ENCODE results near the gene CORO2A. TPM values are rescaled to one million over a fixed set of nuclear protein-coding genes. Genes with fewer than 3 reads are reported as not detected.
A peak's percentile ranks its signal among the peaks of the same experiment; 100 is the strongest.

CORO2A gene
- total RNA-seq, 1 experiment from 2014 or later, result 1.7 TPM

- no peaks in the 10 kb centered on the region for H3K79me2 ChIP-seq (ENCODE audit: low read length)
- peak overlapping the region; percentile 83 for H3K27ac ChIP-seq (ENCODE audit: low read length)
- H3K36me3 ChIP-seq (ENCODE audit: insufficient read depth, low read length), result no peaks in the 10 kb centered on the region
- peak overlapping the region; percentile 62 for H3K4me3 ChIP-seq (ENCODE audit: low read length)
- no peaks in the 10 kb centered on the region for H3K27me3 ChIP-seq (ENCODE audit: low read length)
- H3K9ac ChIP-seq (ENCODE audit: low read length), result peak overlapping the region; percentile 73
- H3K9me2 ChIP-seq (replicated peaks; ENCODE audit: insufficient read depth, low read length), result no peaks in the 10 kb centered on the region
- peak; percentile 45 for DNase-seq
- H3K9me3 ChIP-seq (ENCODE audit: low read length), result no peaks in the 10 kb centered on the region
- H2AFZ ChIP-seq (ENCODE audit: low read length), result peak overlapping the region; percentile 89
- peaks cover 38% of the 10 kb centered on the region for H3K4me1 ChIP-seq (ENCODE audit: low read length)
- H3K4me2 ChIP-seq (ENCODE audit: low read depth, low read length, poor library complexity, severe bottlenecking), result peak overlapping the region; percentile 85
- H4K20me1 ChIP-seq (ENCODE audit: insufficient read depth, low read depth, low read length), result no peaks in the 10 kb centered on the region
Observed at GRCh38 chr9:98168153-98168780, 24.2 kb downstream of the CORO2A start.

- no peak for DNase-seq
Observed at GRCh38 chr9:98164912-98165311, 27.5 kb downstream of the CORO2A start.

GRCh38 chr9:98162613-98163012 is 29.8 kb downstream of the CORO2A start:
- DNase-seq, result no peak
- Histone ChIP-seq H3K9me3 (ENCODE audit: low read length) (no peaks in the 10 kb centered on the region), H3K4me3 (ENCODE audit: low read length) (no peak overlapping the region), H3K4me2 (ENCODE audit: low read depth, low read length, poor library complexity, severe bottlenecking) (no peak overlapping the region), H4K20me1 (ENCODE audit: insufficient read depth, low read depth, low read length) (no peaks in the 10 kb centered on the region), H3K27me3 (ENCODE audit: low read length) (no peaks in the 10 kb centered on the region), H3K9me2 (replicated peaks; ENCODE audit: insufficient read depth, low read length) (no peaks in the 10 kb centered on the region), H3K27ac (ENCODE audit: low read length) (no peak overlapping the region), H2AFZ (ENCODE audit: low read length) (no peak overlapping the region), H3K79me2 (ENCODE audit: low read length) (no peaks in the 10 kb centered on the region), H3K36me3 (ENCODE audit: insufficient read depth, low read length) (no peaks in the 10 kb centered on the region), H3K4me1 (ENCODE audit: low read length) (peaks cover 5% of the 10 kb centered on the region), H3K9ac (ENCODE audit: low read length) (no peak overlapping the region)

More at GRCh38 chr9:98164912-98165311, 27.5 kb downstream of the CORO2A start:
- Histone ChIP-seq H3K27me3 (ENCODE audit: low read length) (no peaks in the 10 kb centered on the region), H3K79me2 (ENCODE audit: low read length) (no peaks in the 10 kb centered on the region), H2AFZ (ENCODE audit: low read length) (no peak overlapping the region), H3K9me3 (ENCODE audit: low read length) (no peaks in the 10 kb centered on the region), H3K9me2 (replicated peaks; ENCODE audit: insufficient read depth, low read length) (no peaks in the 10 kb centered on the region), H3K4me2 (ENCODE audit: low read depth, low read length, poor library complexity, severe bottlenecking) (no peak overlapping the region), H3K27ac (ENCODE audit: low read length) (no peak overlapping the region), H4K20me1 (ENCODE audit: insufficient read depth, low read depth, low read length) (no peaks in the 10 kb centered on the region), H3K9ac (ENCODE audit: low read length) (no peak overlapping the region), H3K36me3 (ENCODE audit: insufficient read depth, low read length) (no peaks in the 10 kb centered on the region), H3K4me1 (ENCODE audit: low read length) (peaks cover 28% of the 10 kb centered on the region), H3K4me3 (ENCODE audit: low read length) (no peak overlapping the region)

- no peak overlapping the region for H3K4me2 ChIP-seq (ENCODE audit: low read depth, low read length, poor library complexity, severe bottlenecking)
- no peaks in the 10 kb centered on the region for H3K9me2 ChIP-seq (replicated peaks; ENCODE audit: insufficient read depth, low read length)
- no peak for DNase-seq
- no peaks in the 10 kb centered on the region for H3K9me3 ChIP-seq (ENCODE audit: low read length)
- H3K9ac ChIP-seq (ENCODE audit: low read length), result no peak overlapping the region
- no peak overlapping the region for H3K4me3 ChIP-seq (ENCODE audit: low read length)
- H2AFZ ChIP-seq (ENCODE audit: low read length), result no peak overlapping the region
- no peak overlapping the region for H3K27ac ChIP-seq (ENCODE audit: low read length)
- H3K4me1 ChIP-seq (ENCODE audit: low read length), result peaks cover 5% of the 10 kb centered on the region; the same call in 1 of the 2 replicates
- no peaks in the 10 kb centered on the region for H4K20me1 ChIP-seq (ENCODE audit: insufficient read depth, low read depth, low read length)
- no peaks in the 10 kb centered on the region for H3K27me3 ChIP-seq (ENCODE audit: low read length)
- no peaks in the 10 kb centered on the region for H3K36me3 ChIP-seq (ENCODE audit: insufficient read depth, low read length)
- H3K79me2 ChIP-seq (ENCODE audit: low read length), result no peaks in the 10 kb centered on the region
Observed at GRCh38 chr9:98161851-98162250, 30.6 kb downstream of the CORO2A start.

GRCh38 chr9:98159790-98160189 is 32.6 kb downstream of the CORO2A start:
- no peak overlapping the region for H3K27ac ChIP-seq (ENCODE audit: low read length)
- H3K9me3 ChIP-seq (ENCODE audit: low read length), result no peaks in the 10 kb centered on the region
- H4K20me1 ChIP-seq (ENCODE audit: insufficient read depth, low read depth, low read length), result no peaks in the 10 kb centered on the region
- H3K4me1 ChIP-seq (ENCODE audit: low read length), result no peaks in the 10 kb centered on the region
- H2AFZ ChIP-seq (ENCODE audit: low read length), result no peak overlapping the region
- no peak for DNase-seq
- no peaks in the 10 kb centered on the region for H3K36me3 ChIP-seq (ENCODE audit: insufficient read depth, low read length)
- no peaks in the 10 kb centered on the region for H3K79me2 ChIP-seq (ENCODE audit: low read length)
- no peak overlapping the region for H3K4me2 ChIP-seq (ENCODE audit: low read depth, low read length, poor library complexity, severe bottlenecking)
- H3K4me3 ChIP-seq (ENCODE audit: low read length), result no peak overlapping the region
- H3K9me2 ChIP-seq (replicated peaks; ENCODE audit: insufficient read depth, low read length), result no peaks in the 10 kb centered on the region
- H3K9ac ChIP-seq (ENCODE audit: low read length), result no peak overlapping the region
- no peaks in the 10 kb centered on the region for H3K27me3 ChIP-seq (ENCODE audit: low read length)

GRCh38 chr9:98159301-98159700 is 33.1 kb downstream of the CORO2A start:
- no peaks in the 10 kb centered on the region for H3K36me3 ChIP-seq (ENCODE audit: insufficient read depth, low read length)
- H3K9ac ChIP-seq (ENCODE audit: low read length), result no peak overlapping the region
- no peak overlapping the region for H3K27ac ChIP-seq (ENCODE audit: low read length)
- no peaks in the 10 kb centered on the region for H3K9me2 ChIP-seq (replicated peaks; ENCODE audit: insufficient read depth, low read length)
- DNase-seq, result no peak
- no peak overlapping the region for H3K4me3 ChIP-seq (ENCODE audit: low read length)
- H3K9me3 ChIP-seq (ENCODE audit: low read length), result no peaks in the 10 kb centered on the region
- H3K27me3 ChIP-seq (ENCODE audit: low read length), result no peaks in the 10 kb centered on the region
- H3K4me2 ChIP-seq (ENCODE audit: low read depth, low read length, poor library complexity, severe bottlenecking), result no peak overlapping the region
- H2AFZ ChIP-seq (ENCODE audit: low read length), result no peak overlapping the region
- no peaks in the 10 kb centered on the region for H3K79me2 ChIP-seq (ENCODE audit: low read length)
- no peaks in the 10 kb centered on the region for H3K4me1 ChIP-seq (ENCODE audit: low read length)
- H4K20me1 ChIP-seq (ENCODE audit: insufficient read depth, low read depth, low read length), result no peaks in the 10 kb centered on the region

GRCh38 chr9:98158071-98158831 is 34.2 kb downstream of the CORO2A start:
- Histone ChIP-seq H3K9ac (ENCODE audit: low read length) (no peak overlapping the region), H3K4me3 (ENCODE audit: low read length) (no peak overlapping the region), H3K79me2 (ENCODE audit: low read length) (no peaks in the 10 kb centered on the region), H3K4me1 (ENCODE audit: low read length) (no peaks in the 10 kb centered on the region), H3K36me3 (ENCODE audit: insufficient read depth, low read length) (no peaks in the 10 kb centered on the region), H3K27ac (ENCODE audit: low read length) (no peak overlapping the region), H3K9me3 (ENCODE audit: low read length) (no peaks in the 10 kb centered on the region), H2AFZ (ENCODE audit: low read length) (no peak overlapping the region), H3K9me2 (replicated peaks; ENCODE audit: insufficient read depth, low read length) (no peaks in the 10 kb centered on the region), H3K4me2 (ENCODE audit: low read depth, low read length, poor library complexity, severe bottlenecking) (no peak overlapping the region), H3K27me3 (ENCODE audit: low read length) (no peaks in the 10 kb centered on the region), H4K20me1 (ENCODE audit: insufficient read depth, low read depth, low read length) (no peaks in the 10 kb centered on the region)
- DNase-seq, result no peak

GRCh38 chr9:98157372-98157771 is 35.1 kb downstream of the CORO2A start:
- Histone ChIP-seq H3K79me2 (ENCODE audit: low read length) (no peaks in the 10 kb centered on the region), H3K27ac (ENCODE audit: low read length) (no peak overlapping the region), H3K4me3 (ENCODE audit: low read length) (no peak overlapping the region), H3K4me2 (ENCODE audit: low read depth, low read length, poor library complexity, severe bottlenecking) (no peak overlapping the region), H3K4me1 (ENCODE audit: low read length) (no peaks in the 10 kb centered on the region), H3K36me3 (ENCODE audit: insufficient read depth, low read length) (no peaks in the 10 kb centered on the region), H3K9ac (ENCODE audit: low read length) (no peak overlapping the region), H3K27me3 (ENCODE audit: low read length) (no peaks in the 10 kb centered on the region), H3K9me3 (ENCODE audit: low read length) (no peaks in the 10 kb centered on the region), H4K20me1 (ENCODE audit: insufficient read depth, low read depth, low read length) (no peaks in the 10 kb centered on the region), H2AFZ (ENCODE audit: low read length) (no peak overlapping the region), H3K9me2 (replicated peaks; ENCODE audit: insufficient read depth, low read length) (no peaks in the 10 kb centered on the region)
- DNase-seq, result no peak

All from Karpas-422 (cell line).